B cell (primary cell): ENCODE results near the gene CHMP1A.
"Not testable (repeated sequence)": the region's sequence is repeated elsewhere in the genome, so short reads cannot be mapped to it uniquely, and the experiment has no call there.

Source experiments
- CTCF ChIP-seq: fragments of 200-600 bp; IDR thresholded peaks from one replicate; pipeline ENCODE4 v1.8.0; 2022; ENCODE audit warnings: antibody characterized with exemption, mild to moderate bottlenecking
- EZH2 ChIP-seq: IDR thresholded peaks from 2 replicates; pipeline ENCODE4 v1.6.1; 2012; ENCODE audit warnings: borderline replicate concordance, low read depth, mild to moderate bottlenecking, moderate library complexity, low read length; ENCODE audit not compliant: insufficient read depth, poor library complexity, severe bottlenecking

- not testable (repeated sequence) for TF ChIP-seq CTCF, EZH2
These were observed 22.8 kb downstream of the CHMP1A start for GRCh38 chr16:89634463-89635385.
